Right lobe of liver (tissue), 6 donors: ENCODE results near the gene ZBTB17. TPM values are rescaled to one million over a fixed set of nuclear protein-coding genes. Genes with fewer than 3 reads are reported as not detected.
"Not testable (repeated sequence)": the region's sequence is repeated elsewhere in the genome, so short reads cannot be mapped to it uniquely, and the experiment has no call there.

Source experiments
- ATAC-seq, 4 donors: fragments of 200-7000 bp; cut with Tn5 transposase; one replicate each; pipeline ENCODE4 v1.9.1; 2020; ENCODE audit warnings: mild to moderate bottlenecking in 4 of 4, moderate library complexity in 4 of 4
- DNase-seq, 3 donors: peaks; one replicate each; pipeline ENCODE4 v3.0.0-alpha.2; 2020
- H3K27ac ChIP-seq, 3 donors: fragments of 200-600 bp; one replicate each; pipeline ENCODE4 v1.8.0; 2022
- H3K27me3 ChIP-seq, 2 donors: fragments of 200-600 bp; one replicate each; pipeline ENCODE4 v1.8.0; 2022
- H3K36me3 ChIP-seq, 4 donors: fragments of 200-600 bp; sonication (generic) in 1 of 4; one replicate each; pipeline versions ENCODE4 v1.5.1 to v1.8.0; 2017 to 2022; ENCODE audit warnings: control low read depth in 1 of 4
- H3K4me1 ChIP-seq, 4 donors: fragments of 200-600 bp; sonication (generic) in 1 of 4; one replicate each; pipeline versions ENCODE4 v1.5.1 to v1.8.0; 2017 to 2022; ENCODE audit warnings: control low read depth in 1 of 4
- H3K4me3 ChIP-seq, 3 donors: fragments of 200-600 bp; one replicate each; pipeline ENCODE4 v1.8.0; 2022
- H3K9me3 ChIP-seq, 4 donors: fragments of 200-600 bp; sonication (generic) in 1 of 4; one replicate each; pipeline versions ENCODE4 v1.5.1 to v1.8.0; 2017 to 2022; ENCODE audit warnings: control low read depth in 1 of 4
- POLR2A ChIP-seq: fragments of 450-650 bp; IDR thresholded peaks from one replicate; pipeline ENCODE4 v1.6.1; 2017; ENCODE audit warnings: antibody characterized with exemption, mild to moderate bottlenecking
- WGBS: methylation state at CpG from one replicate; pipeline ENCODE4 v1.1.6; 2018; ENCODE audit warnings: low coverage, low lambda C conversion rate; ENCODE audit not compliant: insufficient coverage; ENCODE audit errors: missing lambda C conversion rate; 5-methylcytosine and 5-hydroxymethylcytosine counted together
- intact Hi-C, 2 donors: fragments of 100-400 bp; cut with DNase I; formaldehyde crosslinking; loops; one replicate each; pipeline versions ENCODE4 v1.11.2 to v1.14.1; 2022
- total RNA-seq, 6 experiments: library from RNA; depleted of rRNA in 2 of 6; stranded (reverse); fragments of >200 nt in 2 of 6; fragmentation: NEBNext Ultra II Directional in 3 of 6; extraction: Animal tissue kit (Norgen Biotek cat#: 25700) in 3 of 6; gene quantifications; one replicate each; pipeline versions ENCODE4 v1.1.0 to v1.2.4, GENCODE V29; 2016 to 2023
- TF ChIP-seq, protein P1 (sequence below), 4 donors: fragments of 200-600 bp in 3 of 4; fragments of 450-650 bp in 1 of 4; IDR thresholded peaks; one replicate each; pipeline versions ENCODE4 v1.5.1 to v1.8.0; 2016 to 2022; ENCODE audit warnings: antibody characterized with exemption in 4 of 4, mild to moderate bottlenecking in 2 of 4
- donor health status: DM: no; HTN: yes; CAD: no.
- donor health status: DM: no; HTN: no; CAD: no.
- donor health status: DM: no; HTN: no; CAD: no.
- donor health status: DM: no; HTN: yes; CAD: no.
- donor health status: DM: no; HTN: yes; CAD: no.

The ZBTB17 gene
- total RNA-seq, 6 experiments from 2014 or later = 9.2 to 13.3 (median 11.0) TPM

DNA sequence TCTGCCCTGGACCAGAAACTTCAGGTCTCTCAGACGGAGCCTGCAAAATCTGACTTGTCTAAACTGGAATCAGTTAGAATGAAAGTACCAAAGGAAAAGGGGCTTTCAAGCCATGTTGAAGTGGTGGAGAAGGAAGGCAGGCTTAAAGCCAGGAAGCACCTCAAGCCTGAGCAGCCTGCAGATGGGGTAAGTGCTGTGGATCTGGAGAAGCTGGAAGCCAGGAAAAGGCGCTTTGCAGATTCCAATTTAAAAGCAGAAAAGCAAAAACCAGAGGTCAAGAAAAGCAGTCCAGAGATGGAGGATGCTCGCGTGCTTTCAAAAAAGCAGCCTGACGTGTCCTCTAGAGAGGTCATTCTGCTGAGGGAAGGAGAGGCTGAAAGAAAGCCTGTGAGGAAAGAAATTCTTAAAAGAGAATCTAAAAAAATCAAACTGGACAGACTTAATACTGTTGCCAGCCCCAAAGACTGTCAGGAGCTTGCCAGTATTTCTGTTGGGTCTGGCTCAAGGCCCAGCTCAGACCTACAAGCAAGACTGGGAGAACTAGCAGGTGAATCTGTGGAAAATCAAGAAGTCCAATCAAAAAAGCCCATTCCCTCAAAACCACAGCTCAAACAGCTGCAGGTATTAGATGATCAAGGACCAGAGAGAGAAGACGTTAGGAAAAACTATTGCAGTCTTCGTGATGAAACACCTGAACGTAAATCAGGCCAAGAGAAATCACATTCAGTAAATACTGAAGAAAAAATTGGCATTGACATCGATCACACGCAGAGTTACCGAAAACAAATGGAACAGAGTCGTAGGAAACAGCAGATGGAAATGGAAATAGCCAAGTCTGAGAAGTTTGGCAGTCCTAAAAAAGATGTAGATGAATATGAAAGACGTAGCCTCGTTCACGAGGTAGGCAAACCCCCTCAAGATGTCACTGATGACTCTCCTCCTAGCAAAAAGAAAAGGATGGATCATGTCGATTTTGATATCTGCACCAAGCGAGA lies 46.6 kb downstream of the ZBTB17 start:
- WGBS = 88% methylated on average over 14 of the region's 17 CpGs
- intact Hi-C loops = no loop called here
- peak in 1 of 4 donors; percentile 18 for ATAC-seq

DNA sequence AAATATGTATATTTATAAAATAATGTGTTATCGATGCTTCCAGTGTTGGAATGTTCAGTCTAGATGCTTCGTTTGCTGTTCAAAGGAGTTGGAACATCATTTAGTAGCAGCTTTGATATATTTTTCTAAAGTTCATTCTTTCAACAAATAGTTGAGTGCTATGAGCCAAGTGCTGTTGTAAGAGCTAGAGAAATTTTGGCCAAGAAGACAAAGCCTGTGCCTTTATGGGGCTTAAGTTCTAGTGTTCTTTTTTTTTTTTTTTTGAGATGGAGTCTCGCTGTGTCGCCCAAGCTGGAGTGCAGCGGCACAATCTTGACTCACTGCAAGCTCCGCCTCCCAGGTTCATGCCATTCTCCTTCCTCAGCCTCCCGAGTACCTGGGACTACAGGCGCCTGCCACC lies 49.5 kb downstream of the ZBTB17 start:
- DNase-seq = not testable (repeated sequence)

More for the DNA sequence above, 46.6 kb downstream of the ZBTB17 start:
- DNase-seq = no peak
- Histone ChIP-seq H3K4me1 (no peaks in the 10 kb centered on the region), H3K27ac (no peak overlapping the region), H3K27me3 (no peaks in the 10 kb centered on the region), H3K36me3 (peaks cover 5 to 92% (median 40%) of the 10 kb centered on the region in 4 donors), H3K4me3 (no peak overlapping the region), H3K9me3 (no peaks in the 10 kb centered on the region)
- TF ChIP-seq POLR2A = no peak
- TF ChIP-seq, protein P1, sequence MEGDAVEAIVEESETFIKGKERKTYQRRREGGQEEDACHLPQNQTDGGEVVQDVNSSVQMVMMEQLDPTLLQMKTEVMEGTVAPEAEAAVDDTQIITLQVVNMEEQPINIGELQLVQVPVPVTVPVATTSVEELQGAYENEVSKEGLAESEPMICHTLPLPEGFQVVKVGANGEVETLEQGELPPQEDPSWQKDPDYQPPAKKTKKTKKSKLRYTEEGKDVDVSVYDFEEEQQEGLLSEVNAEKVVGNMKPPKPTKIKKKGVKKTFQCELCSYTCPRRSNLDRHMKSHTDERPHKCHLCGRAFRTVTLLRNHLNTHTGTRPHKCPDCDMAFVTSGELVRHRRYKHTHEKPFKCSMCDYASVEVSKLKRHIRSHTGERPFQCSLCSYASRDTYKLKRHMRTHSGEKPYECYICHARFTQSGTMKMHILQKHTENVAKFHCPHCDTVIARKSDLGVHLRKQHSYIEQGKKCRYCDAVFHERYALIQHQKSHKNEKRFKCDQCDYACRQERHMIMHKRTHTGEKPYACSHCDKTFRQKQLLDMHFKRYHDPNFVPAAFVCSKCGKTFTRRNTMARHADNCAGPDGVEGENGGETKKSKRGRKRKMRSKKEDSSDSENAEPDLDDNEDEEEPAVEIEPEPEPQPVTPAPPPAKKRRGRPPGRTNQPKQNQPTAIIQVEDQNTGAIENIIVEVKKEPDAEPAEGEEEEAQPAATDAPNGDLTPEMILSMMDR (IDR thresholded peaks at IDR 0.05) = no peak

DNA sequence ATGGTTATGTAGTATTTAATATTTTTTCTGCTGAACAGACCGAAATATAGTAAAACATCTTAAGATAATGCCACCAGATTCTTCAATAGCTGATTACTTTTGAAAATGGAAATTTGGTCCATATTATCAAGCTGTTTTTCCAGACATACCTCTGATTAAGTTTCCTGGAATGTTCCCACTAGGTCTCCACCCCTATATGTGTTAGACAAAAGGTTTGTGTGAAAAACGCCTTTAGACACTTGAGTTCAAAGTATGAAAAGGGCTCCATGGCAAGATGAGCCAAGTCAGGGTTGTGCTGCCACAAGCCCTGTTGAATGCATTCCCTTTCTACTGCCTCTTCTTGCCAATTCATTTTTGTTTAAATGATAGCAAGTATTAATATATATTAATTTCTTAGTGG lies 52.7 kb downstream of the ZBTB17 start:
- H3K4me1 ChIP-seq = no peaks in the 10 kb centered on the region
- no peaks in the 10 kb centered on the region for H3K9me3 ChIP-seq
- H3K27ac ChIP-seq = no peak overlapping the region
- no peak overlapping the region for H3K4me3 ChIP-seq
- no peak for TF ChIP-seq POLR2A
- TF ChIP-seq, protein P1 (IDR thresholded peaks at IDR 0.05) = no peak
- peaks cover 6 to 89% (median 31%) of the 10 kb centered on the region in 4 donors for H3K36me3 ChIP-seq
- H3K27me3 ChIP-seq = no peaks in the 10 kb centered on the region
- no peak for ATAC-seq
- intact Hi-C loops = no loop called here
- no peak for DNase-seq
- 85% methylated on average over 2 of the region's 2 CpGs for WGBS

More for the DNA sequence above, 49.5 kb downstream of the ZBTB17 start:
- H3K4me1 ChIP-seq, H3K9me3 ChIP-seq, intact Hi-C loops, H3K27me3 ChIP-seq, ATAC-seq, H3K27ac ChIP-seq, H3K4me3 ChIP-seq: not testable (repeated sequence)
- WGBS = 89% methylated on average over 5 of the region's 8 CpGs
- H3K36me3 ChIP-seq = peaks cover 13 to 91% (median 38%) of the 10 kb centered on the region in 4 donors

DNA sequence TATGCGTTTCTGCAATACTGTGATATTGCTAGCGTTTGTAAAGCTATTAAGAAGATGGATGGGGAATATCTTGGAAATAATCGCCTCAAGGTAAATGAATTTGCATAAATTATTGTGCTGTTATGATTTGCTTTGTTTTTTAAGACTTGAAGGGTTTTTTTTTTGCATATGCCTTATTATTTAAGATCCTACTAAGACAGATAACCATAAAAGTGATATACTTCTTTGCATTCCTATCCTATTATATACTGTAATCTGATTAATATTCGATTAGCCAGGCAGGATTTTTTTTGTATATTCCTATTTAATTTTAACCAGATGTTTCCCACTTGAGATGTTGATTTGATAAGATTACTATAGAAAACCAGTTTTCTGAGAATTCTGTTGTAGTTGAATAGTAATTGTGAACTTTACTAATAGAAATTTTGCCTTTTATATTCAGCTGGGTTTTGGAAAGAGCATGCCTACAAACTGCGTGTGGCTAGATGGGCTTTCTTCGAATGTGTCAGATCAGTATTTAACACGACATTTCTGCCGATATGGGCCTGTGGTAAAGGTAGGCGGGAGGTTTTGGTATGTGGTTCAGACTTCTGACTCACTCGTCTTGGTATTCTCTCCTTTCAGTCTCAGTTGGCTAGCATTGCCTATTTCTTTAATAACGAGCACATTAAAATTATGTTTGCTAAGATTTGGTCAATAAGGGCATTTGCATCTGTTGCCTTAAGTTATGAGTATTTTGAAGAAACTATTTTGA lies 56.8 kb downstream of the ZBTB17 start:
- Histone ChIP-seq H3K4me3 (no peak overlapping the region), H3K36me3 (peaks cover 6 to 81% (median 29%) of the 10 kb centered on the region in 4 donors), H3K27ac (no peak overlapping the region), H3K9me3 (no peaks in the 10 kb centered on the region), H3K27me3 (no peaks in the 10 kb centered on the region), H3K4me1 (peaks cover 0 to 4% (median 0%) of the 10 kb centered on the region in 4 donors)
- DNase-seq (no peak), ATAC-seq (no peak)
- TF ChIP-seq POLR2A = no peak
- TF ChIP-seq, protein P1 (IDR thresholded peaks at IDR 0.05) = no peak
- intact Hi-C loops = no loop called here
- 80% methylated on average over 11 of the region's 11 CpGs for WGBS
